GM12878 (cell line): ENCODE data around the gene USPL1. TPM values are rescaled to one million over a fixed set of nuclear protein-coding genes. Genes with fewer than 3 reads are reported as not detected.

Source experiments
- ATAC-seq: fragments of 200-7000 bp; cut with Tn5 transposase; 3 replicates; pipeline ENCODE4 v1.9.1; 2020; ENCODE audit warnings: mild to moderate bottlenecking, moderate library complexity
- BruUV-seq: library from RNA; stranded (reverse); fragments of 400-500 nt; replicated peaks from 2 replicates; lab custom pipeline; 2021; lab: Mats Ljungman, UMichigan
- CTCF ChIA-PET: fragments of 300-600 bp; sonication (Branson Sonifier 250); formaldehyde crosslinking; extraction: SDS; loops from one replicate; lab custom pipeline; 2021; ENCODE audit warnings: inconsistent platforms; lab: Yijun Ruan, JAX
- POLR2A ChIA-PET: fragments of 350-600 bp; formaldehyde crosslinking; extraction: SDS; loops from one replicate; lab custom pipeline; 2021; ENCODE audit warnings: inconsistent platforms; lab: Charles Lee
- RAD21 ChIA-PET: fragments of 300-600 bp; sonication (Branson Sonifier 250); formaldehyde crosslinking; loops from one replicate; lab custom pipeline; 2023; ENCODE audit warnings: antibody characterized with exemption; ENCODE audit not compliant: unreplicated experiment; lab: Charles Lee
- SMC1A ChIA-PET: fragments of 300-600 bp; sonication (Branson Sonifier 250); formaldehyde crosslinking; loops from one replicate; lab custom pipeline; 2023; ENCODE audit not compliant: unreplicated experiment, uncharacterized antibody; lab: Charles Lee
- DNase-seq: peaks from one replicate; pipeline ENCODE4 v3.0.0-alpha.2; 2011; ENCODE audit warnings: low read depth, low spot score
- FAIRE-seq: peaks from 3 replicates; lab custom pipeline; 2011; peaks lifted over from hg19 to GRCh38; lab: Jason Lieb, UNC
- H2AFZ ChIP-seq: 2 replicates; pipeline ENCODE4 v1.6.0; 2011; ENCODE audit warnings: low read depth, low read length, control low read depth; ENCODE audit not compliant: control insufficient read depth
- H3K27ac ChIP-seq: 2 replicates; pipeline ENCODE4 v1.5.1; 2011; ENCODE audit warnings: control low read depth; ENCODE audit not compliant: control insufficient read depth, insufficient read depth
- H3K27me3 ChIP-seq, 2 experiments: replicated peaks in 1 of 2; 2 replicates each; pipeline versions ENCODE4 v1.6.0 to v1.6.1; 2011; ENCODE audit warnings: low read length in 1 of 2; ENCODE audit not compliant: control insufficient read depth in 2 of 2, insufficient read depth in 2 of 2
- H3K36me3 ChIP-seq, 2 experiments: 2 replicates each; pipeline ENCODE4 v1.5.1; 2011; ENCODE audit warnings: low read length in 1 of 2; ENCODE audit not compliant: control insufficient read depth in 2 of 2, insufficient read depth in 2 of 2
- H3K4me1 ChIP-seq: 2 replicates; pipeline ENCODE4 v1.6.1; 2011; ENCODE audit warnings: mild to moderate bottlenecking, low read length, moderate library complexity, mixed read lengths; ENCODE audit not compliant: control insufficient read depth, insufficient read depth
- H3K4me2 ChIP-seq: 2 replicates; pipeline ENCODE4 v1.6.0; 2011; ENCODE audit warnings: control low read depth; ENCODE audit not compliant: control insufficient read depth, insufficient read depth
- H3K4me3 ChIP-seq: fragments of 200-600 bp; sonication (generic); 2 replicates; pipeline ENCODE4 v1.5.1; 2016
- H3K79me2 ChIP-seq: 2 replicates; pipeline ENCODE4 v1.6.0; 2011; ENCODE audit warnings: low read length; ENCODE audit not compliant: control insufficient read depth, insufficient read depth
- H3K9ac ChIP-seq: 2 replicates; pipeline ENCODE4 v1.8.0; 2011; ENCODE audit warnings: low read length, control low read depth, mixed read lengths; ENCODE audit not compliant: control insufficient read depth, insufficient read depth
- H3K9me3 ChIP-seq: replicated peaks from 3 replicates; pipeline ENCODE4 v1.5.1; 2011; ENCODE audit warnings: mild to moderate bottlenecking, low read length; ENCODE audit not compliant: control insufficient read depth, insufficient read depth
- H4K20me1 ChIP-seq: 2 replicates; pipeline ENCODE4 v1.6.0; 2011; ENCODE audit not compliant: control insufficient read depth, insufficient read depth
- ATF3 ChIP-seq: IDR thresholded peaks from 2 replicates; pipeline ENCODE4 v1.6.1; 2011; ENCODE audit warnings: low read depth, mild to moderate bottlenecking, low read length, moderate library complexity, borderline replicate concordance; ENCODE audit errors: extremely low read depth
- BHLHE40 ChIP-seq, 2 experiments: fragments of 450-650 bp in 1 of 2; IDR thresholded peaks; 2 replicates each; pipeline ENCODE4 v1.6.1; 2011 to 2017; ENCODE audit warnings: low read depth in 2 of 2, borderline replicate concordance in 1 of 2, improper control_type of control experiment in 1 of 2, low read length in 1 of 2, mild to moderate bottlenecking in 1 of 2
- LARP7 ChIP-seq: fragments of 450-650 bp; IDR thresholded peaks from 2 replicates; pipeline ENCODE4 v1.6.1; 2017; ENCODE audit warnings: mild to moderate bottlenecking
- NFIC ChIP-seq: IDR thresholded peaks from 2 replicates; pipeline ENCODE4 v1.6.1; 2012; ENCODE audit warnings: low read depth, mild to moderate bottlenecking, inconsistent platforms, low read length, moderate library complexity
- PAX8 ChIP-seq: fragments of 450-650 bp; IDR thresholded peaks from 2 replicates; pipeline ENCODE4 v1.6.1; 2017; ENCODE audit warnings: mild to moderate bottlenecking, moderate library complexity
- SMAD5 ChIP-seq: IDR thresholded peaks from 2 replicates; pipeline ENCODE4 v1.6.1; 2016; ENCODE audit warnings: antibody characterized with exemption, low read depth
- SMC3 ChIP-seq: IDR thresholded peaks from 2 replicates; pipeline ENCODE4 v1.6.1; 2011; ENCODE audit warnings: low read length, improper control_type of control experiment, borderline replicate concordance
- USF1 ChIP-seq: IDR thresholded peaks from 2 replicates; pipeline ENCODE4 v1.6.1; 2011; ENCODE audit warnings: borderline replicate concordance, low read depth, mild to moderate bottlenecking, moderate library complexity, mixed read lengths, low read length; ENCODE audit not compliant: insufficient read depth; ENCODE audit errors: extremely low read length
- ZNF687 ChIP-seq: fragments of 450-650 bp; IDR thresholded peaks from 2 replicates; pipeline ENCODE4 v1.6.1; 2017; ENCODE audit warnings: mild to moderate bottlenecking, moderate library complexity
- WGBS: methylation state at CpG from one replicate; pipeline ENCODE4 v1.1.6; 2016; ENCODE audit warnings: low lambda C conversion rate; ENCODE audit not compliant: insufficient replicate concordance, insufficient coverage; ENCODE audit errors: missing lambda C conversion rate; 5-methylcytosine and 5-hydroxymethylcytosine counted together
- in situ Hi-C: fragments of 300-500 bp; cut with MboI; formaldehyde crosslinking; loops from 9 replicates; pipeline ENCODE4 v1.14.3; 2018; ENCODE audit warnings: mixed read lengths
- intact Hi-C: fragments of 100-400 bp; cut with micrococcal nuclease; formaldehyde crosslinking; loops from one replicate; pipeline ENCODE4 v1.14.2; 2022; ENCODE audit not compliant: unreplicated experiment
- polyA plus RNA-seq, 11 experiments: library from polyadenylated mRNA; depleted of rRNA in 4 of 11; unstranded in 6 of 11; stranded (reverse) in 5 of 11; fragments of >200 nt; fragmentation: Nextera tagmentation in 4 of 11; fragmentation: Illumina TruSeq in 1 of 11; extraction: Ambion mirVana in 4 of 11; extraction: Trizol in 1 of 11; gene quantifications; 1 replicate in 1 of 11; 2 replicates in 10 of 11; pipeline versions ENCODE4 v1.2.1 to v1.2.3, GENCODE V29; 2011 to 2016; ENCODE audit warnings: inconsistent platforms in 2 of 11, missing spikeins in 2 of 11, low read depth in 1 of 11
- total RNA-seq, 4 experiments: library from RNA; depleted of rRNA in 3 of 4; stranded (reverse); fragments of >200 nt in 3 of 4; fragmentation: Illumina TruSeq in 1 of 4; extraction: Trizol in 1 of 4; gene quantifications; 2 replicates each; pipeline versions ENCODE4 v1.2.1 to v1.2.3, GENCODE V29; 2013 to 2021

USPL1 gene
- total and polyA plus RNA-seq, 10 of the 15 experiments (the other 5 are each of a cell fraction or from before 2014, with no cell fraction given) = 7.9 to 23.2 (median 15.8) TPM

GRCh38 chr13:30616927-30617314 is 799 bp upstream of the USPL1 start (continued):
- TF ChIP-seq USF1 (peak; percentile 19), BHLHE40 (IDR thresholded peaks at IDR 0.05; ENCODE audit: borderline replicate concordance in 1 of 2, low read depth in 2 of 2, low read length in 1 of 2) (no peak), SMAD5 (peak; percentile 28)

GRCh38 chr13:30618186-30618929 is 638 bp downstream of the USPL1 start:
- no peaks in the 10 kb centered on the region for H4K20me1 ChIP-seq
- FAIRE-seq (no peak), ATAC-seq (peak; percentile 16), DNase-seq (no peak)
- POLR2A ChIA-PET = interaction anchor here (0.6 to 3.2 kb wide), 5 partner anchors 9 to 144 kb away, joined by 3 to 17 read pairs (median 3); no protein-coding TSS in a partner anchor
- peak overlapping the region; percentile 92 for H2AFZ ChIP-seq
- TSS peak; percentile 73 for BruUV-seq
- peak overlapping the region; percentile 86 for H3K27ac ChIP-seq
- TF ChIP-seq ATF3 = no peak
- TF ChIP-seq LARP7 = no peak
- 0 out of 2 replicates have a peak, but pooled peaks have one; percentile 29 for TF ChIP-seq PAX8
- 0 out of 2 replicates have a peak, but pooled peaks have one; percentile 5 for TF ChIP-seq NFIC
- TF ChIP-seq ZNF687 = no peak
- peak; percentile 75 to 87 for TF ChIP-seq BHLHE40 (IDR thresholded peaks at IDR 0.05; ENCODE audit: borderline replicate concordance in 1 of 2, low read depth in 2 of 2, low read length in 1 of 2)
- no peak for TF ChIP-seq SMC3
- H3K4me3 ChIP-seq = peak overlapping the region; percentile 91
- SMC1A ChIA-PET = interaction anchor here (0.7 to 4.0 kb wide), 11 partner anchors 10 to 178 kb away, joined by 3 to 24 read pairs (median 4); no protein-coding TSS in a partner anchor
- 0 out of 2 replicates have a peak, but pooled peaks cover 4% of the 10 kb centered on the region for H3K4me1 ChIP-seq
- no peaks in the 10 kb centered on the region for H3K9me3 ChIP-seq
- WGBS = under 1% methylated on average over 21 of the region's 21 CpGs
- RAD21 ChIA-PET = interaction anchor here (0.6 to 2.0 kb wide), 8 partner anchors 9 to 178 kb away, joined by 3 to 7 read pairs (median 3); partner anchors contain the start of gene ALOX5AP
- intact Hi-C loops = loop anchor here (5.0 kb wide), 1 partner anchor 246 kb away; no protein-coding TSS in a partner anchor
- no peaks in the 10 kb centered on the region for H3K27me3 ChIP-seq
- H3K9ac ChIP-seq = peak overlapping the region; percentile 91
- peaks cover 2 to 3% of the 10 kb centered on the region in 2 experiments; a peak in 3 of 4 replicates for H3K36me3 ChIP-seq
- in situ Hi-C loops = no loop called here
- peak overlapping the region; percentile 58 for H3K4me2 ChIP-seq
- CTCF ChIA-PET = interaction anchor here (1.0 to 1.4 kb wide), 4 partner anchors 17 to 426 kb away, joined by 3 read pairs; no protein-coding TSS in a partner anchor
- peaks cover 78% of the 10 kb centered on the region for H3K79me2 ChIP-seq
